GM23338 (cell line): ENCODE results near the gene ZNF444. TPM values are rescaled to one million over a fixed set of nuclear protein-coding genes. Genes with fewer than 3 reads are reported as not detected.

Experiments used
- ATAC-seq: fragments of 200-7000 bp; cut with Tn5 transposase; 3 replicates; pipeline ENCODE4 v1.9.1; 2020
- DNase-seq: peaks from one replicate; pipeline ENCODE4 v3.0.0-alpha.2; 2015; ENCODE audit warnings: low spot score
- H2AFZ ChIP-seq: fragments of 200-600 bp; sonication (generic); 2 replicates; pipeline ENCODE4 v1.8.0; 2016; ENCODE audit warnings: antibody characterized with exemption, mild to moderate bottlenecking, moderate library complexity
- H3F3A ChIP-seq: fragments of 200-600 bp; sonication (generic); replicated peaks from 2 replicates; pipeline ENCODE4 v1.8.0; 2017; ENCODE audit warnings: antibody characterized with exemption, mixed run types, low read depth
- H3K27ac ChIP-seq: fragments of 200-600 bp; sonication (generic); 2 replicates; pipeline ENCODE4 v1.6.1; 2016; ENCODE audit warnings: low read depth
- H3K27me3 ChIP-seq: fragments of 200-600 bp; sonication (generic); 2 replicates; pipeline ENCODE4 v1.8.0; 2016; ENCODE audit warnings: mild to moderate bottlenecking, mixed run types, moderate library complexity; ENCODE audit not compliant: insufficient read depth
- H3K36me3 ChIP-seq: fragments of 200-600 bp; sonication (generic); 2 replicates; pipeline ENCODE4 v1.8.0; 2016; ENCODE audit warnings: mild to moderate bottlenecking; ENCODE audit not compliant: insufficient read depth
- H3K4me1 ChIP-seq: fragments of 200-600 bp; sonication (generic); 2 replicates; pipeline ENCODE4 v1.8.0; 2016; ENCODE audit warnings: mild to moderate bottlenecking, moderate library complexity; ENCODE audit not compliant: insufficient read depth
- H3K4me2 ChIP-seq: fragments of 200-600 bp; sonication (generic); 2 replicates; pipeline ENCODE4 v1.7.1; 2017; ENCODE audit warnings: mixed run types
- H3K4me3 ChIP-seq: fragments of 200-600 bp; sonication (generic); 2 replicates; pipeline ENCODE4 v1.6.1; 2016; ENCODE audit warnings: mixed run types
- H3K79me2 ChIP-seq: fragments of 200-600 bp; sonication (generic); replicated peaks from 2 replicates; pipeline ENCODE4 v1.8.0; 2017; ENCODE audit warnings: mild to moderate bottlenecking; ENCODE audit not compliant: insufficient read depth
- H3K9me2 ChIP-seq: fragments of 200-600 bp; sonication (generic); 2 replicates; pipeline ENCODE4 v1.8.0; 2017; ENCODE audit not compliant: insufficient read depth
- H4K20me1 ChIP-seq: fragments of 200-600 bp; sonication (generic); replicated peaks from 2 replicates; pipeline ENCODE4 v1.8.0; 2017; ENCODE audit warnings: mild to moderate bottlenecking; ENCODE audit not compliant: insufficient read depth
- H3K27ac Mint-ChIP-seq: 2 replicates; pipeline ENCODE4 v1.8.0; 2020; ENCODE audit warnings: inconsistent platforms, mild to moderate bottlenecking, moderate library complexity, mixed read lengths
- H3K27me3 Mint-ChIP-seq: 3 replicates; pipeline ENCODE4 v1.8.0; 2022; ENCODE audit warnings: low read depth, mild to moderate bottlenecking, moderate library complexity, mixed read lengths, inconsistent platforms; ENCODE audit not compliant: insufficient read depth, poor library complexity
- H3K36me3 Mint-ChIP-seq: 3 replicates; pipeline ENCODE4 v1.8.0; 2021; ENCODE audit warnings: low read depth, mild to moderate bottlenecking, inconsistent platforms, moderate library complexity, mixed read lengths
- H3K4me1 Mint-ChIP-seq: 3 replicates; pipeline ENCODE4 v1.8.0; 2020; ENCODE audit warnings: mild to moderate bottlenecking, inconsistent platforms, mixed read lengths
- H3K4me3 Mint-ChIP-seq: 3 replicates; pipeline ENCODE4 v1.8.0; 2021; ENCODE audit warnings: moderate library complexity, mild to moderate bottlenecking, inconsistent platforms, mixed read lengths
- H3K9me3 Mint-ChIP-seq: 3 replicates; pipeline ENCODE4 v1.8.0; 2020; ENCODE audit warnings: moderate library complexity, mild to moderate bottlenecking, inconsistent platforms, mixed read lengths
- CTCF ChIP-seq, 2 experiments: fragments of 200-600 bp in 1 of 2; sonication (generic) in 1 of 2; conservative IDR thresholded peaks; 2 replicates each; pipeline versions ENCODE4 v1.5.1 to v1.6.1; 2016 to 2017; ENCODE audit warnings: antibody characterized with exemption in 2 of 2, low read depth in 2 of 2, mild to moderate bottlenecking in 2 of 2, moderate library complexity in 1 of 2
- ETS1 ChIP-seq: IDR thresholded peaks from 2 replicates; pipeline ENCODE4 v1.6.1; 2016; ENCODE audit warnings: antibody characterized with exemption
- EZH2 ChIP-seq: fragments of 200-600 bp; sonication (generic); IDR thresholded peaks from one replicate; pipeline ENCODE4 v1.8.0; 2017; ENCODE audit warnings: antibody characterized with exemption, mild to moderate bottlenecking, low read depth; ENCODE audit not compliant: unreplicated experiment
- POLR2AphosphoS5 ChIP-seq: IDR thresholded peaks from 2 replicates; pipeline ENCODE4 v1.6.1; 2016; ENCODE audit warnings: antibody characterized with exemption, low read depth
- REST ChIP-seq: IDR thresholded peaks from one replicate; pipeline ENCODE4 v1.6.1; 2018; ENCODE audit warnings: antibody characterized with exemption; ENCODE audit not compliant: unreplicated experiment
- ZNF114 ChIP-seq: fragments of 250-450 bp; sonication (Bioruptor Pico); IDR thresholded peaks from 2 replicates; pipeline ENCODE4 v1.5.0; 2020; ENCODE audit warnings: mild to moderate bottlenecking, moderate library complexity
- polyA plus RNA-seq: library from polyadenylated mRNA; unstranded; fragments of >200 nt; fragmentation: Nextera tagmentation; extraction: Ambion mirVana; gene quantifications from 2 replicates; pipeline ENCODE4 v1.2.1, GENCODE V29; 2016
- total RNA-seq: library from RNA; depleted of rRNA; stranded (reverse); fragments of >200 nt; shearing (Covaris generic); gene quantifications from 2 replicates; pipeline ENCODE4 v1.2.3, GENCODE V29; 2014

The ZNF444 gene
- total and polyA plus RNA-seq, 2 experiments from 2014 or later, result 25.1 to 58.5 TPM

GRCh38 chr19:56136362-56136761 is 4.7 kb upstream of the ZNF444 start:
- Histone ChIP-seq H2AFZ (peak overlapping the region; percentile 97), H3K9me2 (no peaks in the 10 kb centered on the region), H3K36me3 (no peaks in the 10 kb centered on the region), H3K27me3 (no peaks in the 10 kb centered on the region), H3K4me2 (peak overlapping the region; percentile 74), H4K20me1 (no peaks in the 10 kb centered on the region), H3K4me1 (peaks cover 29% of the 10 kb centered on the region), H3F3A (peaks cover 23% of the 10 kb centered on the region), H3K79me2 (no peaks in the 10 kb centered on the region), H3K27ac (peak overlapping the region; percentile 94), H3K4me3 (peak overlapping the region; percentile 16; the same call in 1 of the 2 replicates)
- Mint-ChIP-seq H3K4me3 (peak overlapping the region; percentile 45), H3K4me1 (peaks cover 33% of the 10 kb centered on the region), H3K36me3 (no peaks in the 10 kb centered on the region; the same call in 2 of the 3 replicates), H3K27ac (peak overlapping the region; percentile 97), H3K9me3 (no peaks in the 10 kb centered on the region; the same call in 2 of the 3 replicates), H3K27me3 (peaks cover 26% of the 10 kb centered on the region)
- TF ChIP-seq EZH2, result no peak
- 0 out of 4 replicates have a peak, but pooled peaks of 1 of the 2 experiments have one; percentile 23 for TF ChIP-seq CTCF (conservative IDR thresholded peaks at IDR 0.05; ENCODE audit: low read depth in 2 of 2)
- DNase-seq, result peak; percentile 80
- ATAC-seq, result peak; percentile 45

- Mint-ChIP-seq H3K27me3 (peaks cover 19% of the 10 kb centered on the region), H3K36me3 (no peaks in the 10 kb centered on the region; the same call in 2 of the 3 replicates), H3K27ac (peak overlapping the region; percentile 97), H3K4me1 (peaks cover 37% of the 10 kb centered on the region), H3K4me3 (no peak overlapping the region; the same call in 2 of the 3 replicates), H3K9me3 (no peaks in the 10 kb centered on the region; the same call in 2 of the 3 replicates)
- Histone ChIP-seq H3K79me2 (peaks cover 8% of the 10 kb centered on the region), H3K4me2 (0 out of 2 replicates have a peak overlapping the region, but pooled peaks have one; percentile 74), H3K4me3 (no peak overlapping the region), H2AFZ (peak overlapping the region; percentile 97), H3K27ac (peak overlapping the region; percentile 45; the same call in 1 of the 2 replicates), H3K36me3 (no peaks in the 10 kb centered on the region), H3K4me1 (peaks cover 36% of the 10 kb centered on the region), H3K9me2 (no peaks in the 10 kb centered on the region), H4K20me1 (no peaks in the 10 kb centered on the region), H3K27me3 (no peaks in the 10 kb centered on the region), H3F3A (peaks cover 23% of the 10 kb centered on the region)
- DNase-seq (no peak), ATAC-seq (no peak)
- TF ChIP-seq ZNF114 (CRISPR knock-in tag), result no peak
- no peak for TF ChIP-seq POLR2AphosphoS5
- TF ChIP-seq ETS1, result no peak
- no peak for TF ChIP-seq REST
- TF ChIP-seq CTCF (conservative IDR thresholded peaks at IDR 0.05; ENCODE audit: low read depth in 2 of 2), result no peak
- no peak for TF ChIP-seq EZH2
Measured at GRCh38 chr19:56137405-56137804, 3.7 kb upstream of the ZNF444 start.
